HG02798 (cell line): ENCODE results near the gene FCRL6.

Experiments used
- ATAC-seq: cut with Tn5 transposase; IDR thresholded peaks from one replicate; pipeline ENCODE4 v1.9.1; 2021; ENCODE audit warnings: mild to moderate bottlenecking; ENCODE audit not compliant: unreplicated experiment, poor library complexity

Gene FCRL6

GRCh38 chr1:159802111-159802510 is at the start of gene FCRL6:
Gene FCRL6 (plus strand): TSS chr1:159802360. CDS start chr1:159802425, 65 bp downstream.
- no peak for ATAC-seq

- ATAC-seq: no peak
Observed at GRCh38 chr1:159753386-159753785, 48.8 kb upstream of the FCRL6 start.

GRCh38 chr1:159755451-159756007 is 46.6 kb upstream of the FCRL6 start:
- no peak for ATAC-seq

GRCh38 chr1:159756397-159756796 is 45.8 kb upstream of the FCRL6 start:
- no peak for ATAC-seq

- no peak for ATAC-seq
Observed at GRCh38 chr1:159763686-159764085, 38.5 kb upstream of the FCRL6 start.

- ATAC-seq: no peak
Observed at GRCh38 chr1:159765806-159766205, 36.4 kb upstream of the FCRL6 start.

GRCh38 chr1:159771127-159771895 is 30.8 kb upstream of the FCRL6 start:
- no peak for ATAC-seq

GRCh38 chr1:159774465-159774864 is 27.7 kb upstream of the FCRL6 start:
- no peak for ATAC-seq

- ATAC-seq: no peak
Observed at GRCh38 chr1:159775716-159776115, 26.4 kb upstream of the FCRL6 start.

- ATAC-seq: no peak
Observed at GRCh38 chr1:159778266-159778665, 23.9 kb upstream of the FCRL6 start.

- no peak for ATAC-seq
Observed at GRCh38 chr1:159779403-159779851, 22.7 kb upstream of the FCRL6 start.

GRCh38 chr1:159780583-159781582 is 21.3 kb upstream of the FCRL6 start, which contains the start of gene DUSP23:
Gene DUSP23 (plus strand): TSS chr1:159780962. CDS start chr1:159781101, 139 bp downstream.
- ATAC-seq: peak; percentile 99

GRCh38 chr1:159781992-159782391 is 20.2 kb upstream of the FCRL6 start:
- ATAC-seq: no peak

GRCh38 chr1:159783724-159784123 is 18.4 kb upstream of the FCRL6 start:
- no peak for ATAC-seq

GRCh38 chr1:159786465-159786864 is 15.7 kb upstream of the FCRL6 start:
- no peak for ATAC-seq

GRCh38 chr1:159786966-159787365 is 15.2 kb upstream of the FCRL6 start:
- ATAC-seq: no peak

GRCh38 chr1:159790237-159790917 is 11.8 kb upstream of the FCRL6 start:
- ATAC-seq: peak; percentile 42

GRCh38 chr1:159791031-159791430 is 11.1 kb upstream of the FCRL6 start:
- no peak for ATAC-seq

GRCh38 chr1:159791461-159791860 is 10.7 kb upstream of the FCRL6 start:
- ATAC-seq: no peak

- ATAC-seq: no peak
Observed at GRCh38 chr1:159795534-159795933, 6.6 kb upstream of the FCRL6 start.
